ENCODE data around the gene HOXA9.
A peak's percentile ranks its signal among the peaks of the same experiment; 100 is the strongest.

HOXA9 gene

GRCh38 chr7:27161721-27162560, 3.4 kb downstream of the HOXA9 start:
- no peak overlapping the region for H2AK5ac ChIP-seq (ENCODE audit: low read length, severe bottlenecking)
- H3K4me3 ChIP-seq (ENCODE audit: insufficient read depth in 1 of 2, low read depth in 1 of 2, low read length in 2 of 2): peak overlapping the region in 1 of 2 experiments; percentile 92
- H3K18ac ChIP-seq (ENCODE audit: low read depth in 1 of 2, low read length in 2 of 2): peak overlapping the region in 1 of 2 experiments; percentile 81
- H2BK15ac ChIP-seq (ENCODE audit: low read depth, poor library complexity, severe bottlenecking): peak overlapping the region; percentile 16
- no peak overlapping the region for H2AFZ ChIP-seq (ENCODE audit: low read depth, low read length)
- H3K36me3 ChIP-seq (ENCODE audit: control insufficient read depth in 1 of 2, insufficient read depth in 2 of 2, low read depth in 1 of 2, low read length in 2 of 2): peaks cover 15 to 45% of the 10 kb centered on the region in 2 experiments
- peak overlapping the region; percentile 4 for H3K27ac ChIP-seq (ENCODE audit: low read length, poor library complexity, severe bottlenecking)
- H3K27me3 ChIP-seq (ENCODE audit: control insufficient read depth in 1 of 2, insufficient read depth in 1 of 2, low read length in 2 of 2): peaks cover 0 to 19% of the 10 kb centered on the region in 2 experiments
- no peak overlapping the region for H4K91ac ChIP-seq (ENCODE audit: low read length)
- H3K14ac ChIP-seq (ENCODE audit: low read length in 2 of 2): no peak overlapping the region
- peaks cover 38% of the 10 kb centered on the region for H3K4me1 ChIP-seq (ENCODE audit: control insufficient read depth, insufficient read depth, low read depth, low read length)
- WGBS: 21% methylated on average over 24 of the region's 30 CpGs
- peaks cover 3% of the 10 kb centered on the region for H3K79me1 ChIP-seq (replicated peaks; ENCODE audit: low read length, poor library complexity, severe bottlenecking)
- peak overlapping the region; percentile 27 for H2BK120ac ChIP-seq (ENCODE audit: low read depth, low read length)
- H2BK5ac ChIP-seq (ENCODE audit: low read depth, low read length, poor library complexity, severe bottlenecking): no peak overlapping the region
- H3K4me2 ChIP-seq (ENCODE audit: low read length, poor library complexity, severe bottlenecking): no peak overlapping the region
- no peak overlapping the region for H3K23ac ChIP-seq (ENCODE audit: low read length in 2 of 2)
- H3K9me3 ChIP-seq (ENCODE audit: control insufficient read depth, low read length): no peaks in the 10 kb centered on the region
- peak overlapping the region; percentile 90 for H3K9ac ChIP-seq (ENCODE audit: low read length)
- H2BK12ac ChIP-seq (ENCODE audit: low read length in 2 of 2): peak overlapping the region in 1 of 2 experiments; percentile 12
- H4K8ac ChIP-seq (ENCODE audit: low read length): peak overlapping the region; percentile 52
- DNase-seq: peak; percentile 38
- peak overlapping the region in 1 of 2 experiments; percentile 5 for H3K4ac ChIP-seq (ENCODE audit: low read depth in 1 of 2, low read length in 2 of 2)

- H3K14ac ChIP-seq (ENCODE audit: low read length in 2 of 2): no peak overlapping the region
- no peak overlapping the region for H2BK12ac ChIP-seq (ENCODE audit: low read length in 2 of 2)
- peaks cover 15 to 41% of the 10 kb centered on the region in 2 experiments for H3K36me3 ChIP-seq (ENCODE audit: control insufficient read depth in 1 of 2, insufficient read depth in 2 of 2, low read depth in 1 of 2, low read length in 2 of 2)
- no peak overlapping the region for H2AK5ac ChIP-seq (ENCODE audit: low read length, severe bottlenecking)
- H3K27me3 ChIP-seq (ENCODE audit: control insufficient read depth in 1 of 2, insufficient read depth in 1 of 2, low read length in 2 of 2): peaks cover 0 to 26% of the 10 kb centered on the region in 2 experiments
- H3K23ac ChIP-seq (ENCODE audit: low read length in 2 of 2): no peak overlapping the region
- peak overlapping the region; percentile 43 for H2AFZ ChIP-seq (ENCODE audit: low read depth, low read length)
- no peaks in the 10 kb centered on the region for H3K9me3 ChIP-seq (ENCODE audit: control insufficient read depth, low read length)
- H3K27ac ChIP-seq (ENCODE audit: low read length, poor library complexity, severe bottlenecking): peak overlapping the region; percentile 25
- no peak overlapping the region for H2BK5ac ChIP-seq (ENCODE audit: low read depth, low read length, poor library complexity, severe bottlenecking)
- H3K4ac ChIP-seq (ENCODE audit: low read depth in 1 of 2, low read length in 2 of 2): no peak overlapping the region
- H3K79me1 ChIP-seq (replicated peaks; ENCODE audit: low read length, poor library complexity, severe bottlenecking): peaks cover 3% of the 10 kb centered on the region
- H4K91ac ChIP-seq (ENCODE audit: low read length): no peak overlapping the region
- H4K8ac ChIP-seq (ENCODE audit: low read length): peak overlapping the region; percentile 47
- H3K4me3 ChIP-seq (ENCODE audit: insufficient read depth in 1 of 2, low read depth in 1 of 2, low read length in 2 of 2): peak overlapping the region in 1 of 2 experiments; percentile 92
- no peak overlapping the region for H2BK15ac ChIP-seq (ENCODE audit: low read depth, poor library complexity, severe bottlenecking)
- peak overlapping the region; percentile 94 for H3K4me2 ChIP-seq (ENCODE audit: low read length, poor library complexity, severe bottlenecking)
- WGBS: 7% methylated on average over 18 of the region's 27 CpGs
- peak overlapping the region; percentile 90 for H3K9ac ChIP-seq (ENCODE audit: low read length)
- H2BK120ac ChIP-seq (ENCODE audit: low read depth, low read length): peak overlapping the region; percentile 27
- H3K18ac ChIP-seq (ENCODE audit: low read depth in 1 of 2, low read length in 2 of 2): peak overlapping the region in 1 of 2 experiments; percentile 70
- peaks cover 34% of the 10 kb centered on the region for H3K4me1 ChIP-seq (ENCODE audit: control insufficient read depth, insufficient read depth, low read depth, low read length)
- no peak for DNase-seq
Measured at GRCh38 chr7:27161214-27161720, 4.1 kb downstream of the HOXA9 start.

DNA sequence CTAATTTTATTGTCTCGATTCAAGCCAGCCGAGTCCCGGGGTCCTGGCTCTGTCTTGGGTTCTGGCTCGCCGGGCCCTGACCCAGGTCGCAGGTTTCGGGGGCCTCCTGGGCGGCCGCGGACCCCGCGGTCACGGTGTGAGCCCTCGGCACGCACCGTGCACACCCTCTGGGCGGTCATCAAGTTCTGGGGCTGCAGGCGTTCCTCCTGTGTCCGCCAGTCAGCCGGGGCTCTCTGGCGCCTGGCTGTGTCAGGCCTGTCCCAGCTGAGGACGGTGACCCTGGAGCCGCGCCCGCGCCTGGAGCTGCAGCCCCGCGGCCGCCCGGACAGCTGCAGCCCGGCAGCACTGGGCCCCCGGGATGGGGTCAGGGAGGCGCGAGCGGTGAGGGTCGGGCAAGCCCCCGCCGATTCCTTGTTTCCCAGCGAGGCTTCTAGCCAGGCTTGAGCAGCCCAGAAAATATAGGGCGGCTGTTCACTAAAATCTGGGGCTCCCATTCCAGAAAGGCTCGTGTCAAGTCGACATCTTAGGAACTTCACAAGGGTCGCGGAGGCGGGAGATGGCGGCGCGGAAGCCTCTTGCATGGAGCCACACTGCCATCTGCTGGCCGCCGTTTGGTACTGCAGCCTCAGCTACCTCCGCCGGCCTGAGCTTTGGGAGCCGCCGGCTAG, 4.7 kb downstream of the HOXA9 start:
- Histone ChIP-seq H2AFZ (ENCODE audit: low read depth, low read length) (peak overlapping the region; percentile 84), H3K14ac (ENCODE audit: low read length in 2 of 2) (peak overlapping the region in 1 of 2 experiments; percentile 88), H4K91ac (ENCODE audit: low read length) (peak overlapping the region; percentile 30), H3K4me1 (ENCODE audit: control insufficient read depth, insufficient read depth, low read depth, low read length) (peaks cover 30% of the 10 kb centered on the region), H3K9me3 (ENCODE audit: control insufficient read depth, low read length) (no peaks in the 10 kb centered on the region), H3K18ac (ENCODE audit: low read depth in 1 of 2, low read length in 2 of 2) (peak overlapping the region; percentile 33 to 82), H3K4me3 (ENCODE audit: insufficient read depth in 1 of 2, low read depth in 1 of 2, low read length in 2 of 2) (peak overlapping the region; percentile 60 to 82), H3K4me2 (ENCODE audit: low read length, poor library complexity, severe bottlenecking) (peak overlapping the region; percentile 94), H3K23ac (ENCODE audit: low read length in 2 of 2) (peak overlapping the region in 1 of 2 experiments; percentile 66), H3K79me1 (replicated peaks; ENCODE audit: low read length, poor library complexity, severe bottlenecking) (peaks cover 3% of the 10 kb centered on the region), H4K8ac (ENCODE audit: low read length) (peak overlapping the region; percentile 76), H3K36me3 (ENCODE audit: control insufficient read depth in 1 of 2, insufficient read depth in 2 of 2, low read depth in 1 of 2, low read length in 2 of 2) (peaks cover 15 to 39% of the 10 kb centered on the region in 2 experiments), H3K4ac (ENCODE audit: low read depth in 1 of 2, low read length in 2 of 2) (peak overlapping the region; percentile 63 to 73), H2BK12ac (ENCODE audit: low read length in 2 of 2) (peak overlapping the region in 1 of 2 experiments; percentile 48), H3K27ac (ENCODE audit: low read length, poor library complexity, severe bottlenecking) (peak overlapping the region; percentile 25), H3K9ac (ENCODE audit: low read length) (peak overlapping the region; percentile 84), H2BK120ac (ENCODE audit: low read depth, low read length) (peak overlapping the region; percentile 30), H2AK5ac (ENCODE audit: low read length, severe bottlenecking) (no peak overlapping the region), H2BK15ac (ENCODE audit: low read depth, poor library complexity, severe bottlenecking) (peak overlapping the region; percentile 44), H3K27me3 (ENCODE audit: control insufficient read depth in 1 of 2, insufficient read depth in 1 of 2, low read length in 2 of 2) (peaks cover 0 to 32% of the 10 kb centered on the region in 2 experiments), H2BK5ac (ENCODE audit: low read depth, low read length, poor library complexity, severe bottlenecking) (no peak overlapping the region)
- 5% methylated on average over 49 of the region's 54 CpGs for WGBS
- DNase-seq: peak; percentile 78
